Stimulated activated CD4-positive, alpha-beta T cell treated with anti-CD3 and anti-CD28 coated beads, Interleukin-1b, Interleukin-23, amount 100 ng/mL, for 24 hours (primary cell): ENCODE results near the gene DPYD.

ENCODE experiments used
- DNase-seq, 4 experiments: peaks; one replicate each; pipeline ENCODE4 v3.0.0-alpha.2; 2020; ENCODE audit warnings: low read depth in 4 of 4, low spot score in 1 of 4

DPYD gene

GRCh38 chr1:97461782-97462181 lies 459.1 kb downstream of the DPYD start:
- DNase-seq: no peak

- DNase-seq: no peak
Measured at GRCh38 chr1:97457446-97458089, 463.3 kb downstream of the DPYD start.

- no peak for DNase-seq
Measured at GRCh38 chr1:97451944-97452343, 468.9 kb downstream of the DPYD start.

- DNase-seq: no peak
Measured at GRCh38 chr1:97451046-97451826, 469.6 kb downstream of the DPYD start.

GRCh38 chr1:97441966-97442365 lies 478.9 kb downstream of the DPYD start:
- no peak for DNase-seq

- no peak for DNase-seq
Measured at GRCh38 chr1:97433824-97434177, 487.0 kb downstream of the DPYD start.

GRCh38 chr1:97433094-97433823 lies 487.6 kb downstream of the DPYD start:
- DNase-seq: no peak

GRCh38 chr1:97427371-97427770 lies 493.5 kb downstream of the DPYD start:
- DNase-seq: no peak

- no peak for DNase-seq
Measured at GRCh38 chr1:97424209-97424608, 496.6 kb downstream of the DPYD start.

GRCh38 chr1:97423403-97423802 lies 497.4 kb downstream of the DPYD start:
- DNase-seq: no peak

GRCh38 chr1:97417661-97418060 lies 503.2 kb downstream of the DPYD start:
- DNase-seq: no peak

- DNase-seq: no peak
Measured at GRCh38 chr1:97414682-97415312, 506.0 kb downstream of the DPYD start.

- DNase-seq: no peak
Measured at GRCh38 chr1:97412737-97413136, 508.1 kb downstream of the DPYD start.

GRCh38 chr1:97412166-97412565 lies 508.7 kb downstream of the DPYD start:
- no peak for DNase-seq

- no peak for DNase-seq
Measured at GRCh38 chr1:97396463-97396862, 524.4 kb downstream of the DPYD start.

- no peak for DNase-seq
Measured at GRCh38 chr1:97392701-97393100, 528.1 kb downstream of the DPYD start.

GRCh38 chr1:97385536-97386277 lies 535.1 kb downstream of the DPYD start:
- no peak for DNase-seq

GRCh38 chr1:97384294-97384968 lies 536.4 kb downstream of the DPYD start:
- no peak for DNase-seq

GRCh38 chr1:97383797-97384196 lies 537.0 kb downstream of the DPYD start:
- no peak for DNase-seq

GRCh38 chr1:97382206-97382605 lies 538.6 kb downstream of the DPYD start:
- no peak for DNase-seq
